Fibroblast of skin of scalp (primary cell): ENCODE data around the gene TRAPPC4.
A peak's percentile ranks its signal among the peaks of the same experiment; 100 is the strongest.
"Not testable (repeated sequence)": the region's sequence is repeated elsewhere in the genome, so short reads cannot be mapped to it uniquely, and the experiment has no call there.

Experiments
- DNase-seq: peaks from one replicate; pipeline ENCODE4 v3.0.0-alpha.2; 2013

The TRAPPC4 gene

GRCh38 chr11:119034813-119035212 is 16.2 kb downstream of the TRAPPC4 start:
- no peak for DNase-seq

- no peak for DNase-seq
These were observed 20.3 kb downstream of the TRAPPC4 start for GRCh38 chr11:119038884-119039283.

- not testable (repeated sequence) for DNase-seq
These were observed 20.9 kb downstream of the TRAPPC4 start for GRCh38 chr11:119039471-119039870.

- no peak for DNase-seq
These were observed 23.4 kb downstream of the TRAPPC4 start for GRCh38 chr11:119041821-119042514.

GRCh38 chr11:119042927-119043326 is 24.4 kb downstream of the TRAPPC4 start:
- DNase-seq, result no peak

GRCh38 chr11:119044708-119045107 is 26.1 kb downstream of the TRAPPC4 start:
- DNase-seq, result no peak

GRCh38 chr11:119046489-119046888 is 27.9 kb downstream of the TRAPPC4 start:
- DNase-seq, result no peak

- DNase-seq, result no peak
These were observed 28.6 kb downstream of the TRAPPC4 start for GRCh38 chr11:119047205-119047604.

- DNase-seq, result no peak
These were observed 30.1 kb downstream of the TRAPPC4 start for GRCh38 chr11:119048644-119049043.

GRCh38 chr11:119049081-119049480 is 30.5 kb downstream of the TRAPPC4 start:
- no peak for DNase-seq

GRCh38 chr11:119051440-119052162 is 33.0 kb downstream of the TRAPPC4 start:
- DNase-seq, result no peak

GRCh38 chr11:119052163-119052814 is 33.7 kb downstream of the TRAPPC4 start:
- DNase-seq, result no peak

- no peak for DNase-seq
These were observed 35.9 kb downstream of the TRAPPC4 start for GRCh38 chr11:119054418-119054817.

- DNase-seq, result peak; percentile 50
These were observed 37.3 kb downstream of the TRAPPC4 start for GRCh38 chr11:119055901-119056300.

- no peak for DNase-seq
These were observed 37.9 kb downstream of the TRAPPC4 start for GRCh38 chr11:119056421-119056999.

- peak; percentile 97 for DNase-seq
These were observed 38.6 kb downstream of the TRAPPC4 start, which contains the start of gene HYOU1 for GRCh38 chr11:119057000-119057769. TSS of gene HYOU1 (minus strand) at chr11:119057205. CDS start at chr11:119056160, 1,045 bp downstream.

- not testable (repeated sequence) for DNase-seq
These were observed 40.6 kb downstream of the TRAPPC4 start for GRCh38 chr11:119059128-119059527.

GRCh38 chr11:119061256-119061655 is 42.7 kb downstream of the TRAPPC4 start:
- DNase-seq, result no peak

GRCh38 chr11:119062779-119063178 is 44.2 kb downstream of the TRAPPC4 start:
- DNase-seq, result peak; percentile 28

- peak; percentile 39 for DNase-seq
These were observed 46.8 kb downstream of the TRAPPC4 start for GRCh38 chr11:119065369-119065768.

GRCh38 chr11:119067371-119068222 is 49.0 kb downstream of the TRAPPC4 start, which contains the start of gene VPS11:
TSS of gene VPS11 (plus strand) at chr11:119067818. CDS start at chr11:119067824, 6 bp downstream.
- peak; percentile 96 for DNase-seq
